Measurements from ENCODE around the gene PIGM.

Gene PIGM

GRCh38 chr1:159979257-159979656 lies 52.5 kb downstream of the PIGM start:
- Histone ChIP-seq H3K14ac (ENCODE audit: low read length) (no peak overlapping the region), H3K79me1 (ENCODE audit: low read depth, low read length) (no peaks in the 10 kb centered on the region), H2BK120ac (ENCODE audit: low read depth, low read length) (no peak overlapping the region), H3K27ac (replicated peaks; ENCODE audit: low read length) (no peak overlapping the region), H2AFZ (ENCODE audit: low read length) (no peak overlapping the region), H2AK5ac (ENCODE audit: low read depth, low read length) (no peak overlapping the region), H4K8ac (ENCODE audit: low read depth, low read length) (no peak overlapping the region), H4K91ac (ENCODE audit: low read depth, low read length, poor library complexity) (no peak overlapping the region), H3K4me2 (ENCODE audit: insufficient read depth, low read length, poor library complexity, severe bottlenecking) (no peak overlapping the region), H2BK5ac (ENCODE audit: low read length) (no peak overlapping the region), H3K4me3 (ENCODE audit: low read length in 2 of 2) (no peak overlapping the region), H3K18ac (ENCODE audit: low read length) (no peak overlapping the region), H3K4ac (ENCODE audit: low read length) (no peak overlapping the region), H2BK12ac (ENCODE audit: low read length) (no peak overlapping the region), H3K23ac (ENCODE audit: low read depth, low read length, poor library complexity) (no peak overlapping the region), H3K27me3 (ENCODE audit: control insufficient read depth in 3 of 3, insufficient read depth in 3 of 3, low read depth in 1 of 3, low read length in 3 of 3) (peaks cover 0 to 47% (median 0%) of the 10 kb centered on the region in 3 experiments), H2BK15ac (ENCODE audit: low read length) (no peak overlapping the region), H3K9me3 (replicated peaks in 1 of 2; ENCODE audit: control insufficient read depth in 2 of 2, insufficient read depth in 1 of 2, low read depth in 1 of 2, low read length in 2 of 2) (no peaks in the 10 kb centered on the region), H3K36me3 (replicated peaks in 1 of 2; ENCODE audit: control insufficient read depth in 2 of 2, insufficient read depth in 2 of 2, low read length in 2 of 2) (no peaks in the 10 kb centered on the region), H3K4me1 (ENCODE audit: control insufficient read depth in 2 of 2, insufficient read depth in 1 of 2, low read depth in 1 of 2, low read length in 2 of 2) (no peaks in the 10 kb centered on the region), H3K9ac (ENCODE audit: low read depth, low read length, poor library complexity) (no peak overlapping the region)
- WGBS, 2 donors (ENCODE audit: extremely low coverage in 2 of 2, insufficient read length in 2 of 2, insufficient replicate concordance in 1 of 2) = no CpG with 5 or more reads among the region's 3 CpGs
- no peak for DNase-seq (ENCODE audit: low spot score)

DNA sequence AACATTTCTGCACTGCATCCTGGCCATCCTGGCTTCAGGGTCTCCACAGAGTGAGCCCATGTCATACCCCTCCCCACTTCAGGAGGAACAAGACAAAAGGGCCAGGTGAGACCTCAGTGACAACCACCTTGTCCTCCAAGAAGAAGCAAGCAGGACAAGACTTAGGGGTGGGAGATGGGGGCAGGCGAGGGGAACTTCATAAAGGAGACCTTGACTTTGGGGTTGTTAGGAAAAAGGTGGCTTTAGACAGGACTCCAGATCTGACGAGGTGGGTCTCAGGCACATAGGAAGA lies 53.7 kb downstream of the PIGM start:
- Histone ChIP-seq H3K79me1 (ENCODE audit: low read depth, low read length) (no peaks in the 10 kb centered on the region), H3K4me3 (ENCODE audit: low read length in 2 of 2) (no peak overlapping the region), H2BK12ac (ENCODE audit: low read length) (no peak overlapping the region), H3K27ac (replicated peaks; ENCODE audit: low read length) (no peak overlapping the region), H3K9ac (ENCODE audit: low read depth, low read length, poor library complexity) (no peak overlapping the region), H3K9me3 (replicated peaks in 1 of 2; ENCODE audit: control insufficient read depth in 2 of 2, insufficient read depth in 1 of 2, low read depth in 1 of 2, low read length in 2 of 2) (no peaks in the 10 kb centered on the region), H3K23ac (ENCODE audit: low read depth, low read length, poor library complexity) (no peak overlapping the region), H3K4me2 (ENCODE audit: insufficient read depth, low read length, poor library complexity, severe bottlenecking) (no peak overlapping the region), H2BK5ac (ENCODE audit: low read length) (no peak overlapping the region), H3K4ac (ENCODE audit: low read length) (no peak overlapping the region), H3K36me3 (replicated peaks in 1 of 2; ENCODE audit: control insufficient read depth in 2 of 2, insufficient read depth in 2 of 2, low read length in 2 of 2) (no peaks in the 10 kb centered on the region), H3K14ac (ENCODE audit: low read length) (no peak overlapping the region), H2BK120ac (ENCODE audit: low read depth, low read length) (no peak overlapping the region), H2AFZ (ENCODE audit: low read length) (no peak overlapping the region), H3K18ac (ENCODE audit: low read length) (no peak overlapping the region), H3K4me1 (ENCODE audit: control insufficient read depth in 2 of 2, insufficient read depth in 1 of 2, low read depth in 1 of 2, low read length in 2 of 2) (no peaks in the 10 kb centered on the region), H3K27me3 (ENCODE audit: control insufficient read depth in 3 of 3, insufficient read depth in 3 of 3, low read depth in 1 of 3, low read length in 3 of 3) (peaks cover 0 to 41% (median 0%) of the 10 kb centered on the region in 3 experiments), H4K8ac (ENCODE audit: low read depth, low read length) (no peak overlapping the region), H4K91ac (ENCODE audit: low read depth, low read length, poor library complexity) (no peak overlapping the region), H2AK5ac (ENCODE audit: low read depth, low read length) (no peak overlapping the region), H2BK15ac (ENCODE audit: low read length) (no peak overlapping the region)
- DNase-seq (ENCODE audit: low spot score) = no peak
- WGBS, 2 donors (ENCODE audit: extremely low coverage in 2 of 2, insufficient read length in 2 of 2, insufficient replicate concordance in 1 of 2) = no CpG with 5 or more reads among the region's 2 CpGs

- no peak overlapping the region for H2BK5ac ChIP-seq (ENCODE audit: low read length)
- H4K91ac ChIP-seq (ENCODE audit: low read depth, low read length, poor library complexity) = peak overlapping the region; percentile 67
- H3K14ac ChIP-seq (ENCODE audit: low read length) = no peak overlapping the region
- H2BK120ac ChIP-seq (ENCODE audit: low read depth, low read length) = no peak overlapping the region
- no peak overlapping the region for H2BK15ac ChIP-seq (ENCODE audit: low read length)
- no peak overlapping the region for H3K9ac ChIP-seq (ENCODE audit: low read depth, low read length, poor library complexity)
- no peak overlapping the region for H2BK12ac ChIP-seq (ENCODE audit: low read length)
- no peaks in the 10 kb centered on the region for H3K4me1 ChIP-seq (ENCODE audit: control insufficient read depth in 2 of 2, insufficient read depth in 1 of 2, low read depth in 1 of 2, low read length in 2 of 2)
- H3K23ac ChIP-seq (ENCODE audit: low read depth, low read length, poor library complexity) = no peak overlapping the region
- no peaks in the 10 kb centered on the region for H3K36me3 ChIP-seq (replicated peaks in 1 of 2; ENCODE audit: control insufficient read depth in 2 of 2, insufficient read depth in 2 of 2, low read length in 2 of 2)
- no peak overlapping the region for H3K18ac ChIP-seq (ENCODE audit: low read length)
- no peak overlapping the region for H2AK5ac ChIP-seq (ENCODE audit: low read depth, low read length)
- no peaks in the 10 kb centered on the region for H3K9me3 ChIP-seq (replicated peaks in 1 of 2; ENCODE audit: control insufficient read depth in 2 of 2, insufficient read depth in 1 of 2, low read depth in 1 of 2, low read length in 2 of 2)
- no peak overlapping the region for H3K4me3 ChIP-seq (ENCODE audit: low read length in 2 of 2)
- no peak overlapping the region for H3K4ac ChIP-seq (ENCODE audit: low read length)
- H3K79me1 ChIP-seq (ENCODE audit: low read depth, low read length) = no peaks in the 10 kb centered on the region
- no peak overlapping the region for H2AFZ ChIP-seq (ENCODE audit: low read length)
- no CpG with 5 or more reads among the region's 6 CpGs for WGBS, 2 donors (ENCODE audit: extremely low coverage in 2 of 2, insufficient read length in 2 of 2, insufficient replicate concordance in 1 of 2)
- no peak overlapping the region for H3K4me2 ChIP-seq (ENCODE audit: insufficient read depth, low read length, poor library complexity, severe bottlenecking)
- no peak overlapping the region for H3K27ac ChIP-seq (replicated peaks; ENCODE audit: low read length)
- no peak for DNase-seq (ENCODE audit: low spot score)
- H3K27me3 ChIP-seq (ENCODE audit: control insufficient read depth in 3 of 3, insufficient read depth in 3 of 3, low read depth in 1 of 3, low read length in 3 of 3) = peaks cover 0 to 44% (median 0%) of the 10 kb centered on the region in 3 experiments
- H4K8ac ChIP-seq (ENCODE audit: low read depth, low read length) = no peak overlapping the region
Observed at GRCh38 chr1:159977364-159978106, 54.3 kb downstream of the PIGM start.
